ENCODE measurements around the gene PLEKHG3. TPM values are rescaled to one million over a fixed set of nuclear protein-coding genes. Genes with fewer than 3 reads are reported as not detected.
A peak's percentile ranks its signal among the peaks of the same experiment; 100 is the strongest.

The PLEKHG3 gene
- total and polyA plus RNA-seq, 4 experiments from 2014 or later, result 10.8 to 62.6 (median 54.9) TPM

- H3K9me3 Mint-ChIP-seq, result no peaks in the 10 kb centered on the region
- H3K4me1 Mint-ChIP-seq, result peaks cover 24 to 52% (median 38%) of the 10 kb centered on the region in 4 donors
- no peaks in the 10 kb centered on the region for H3K9me3 ChIP-seq (ENCODE audit: control insufficient read depth in 1 of 2, low read length in 2 of 2)
- H3K4me1 ChIP-seq (ENCODE audit: insufficient read depth, low read length), result peaks cover 65% of the 10 kb centered on the region
- H3K27ac Mint-ChIP-seq, result peak overlapping the region; percentile 66 to 88 (median 85)
- no peak overlapping the region for H3K4me3 ChIP-seq (ENCODE audit: low read length in 2 of 2)
- no peaks in the 10 kb centered on the region for H3K27me3 Mint-ChIP-seq
- H3K36me3 ChIP-seq (ENCODE audit: insufficient read depth, low read length), result peaks cover 45% of the 10 kb centered on the region
- CTCF ChIA-PET (ENCODE audit: partially characterized antibody), result interaction anchor here (1.0 to 1.5 kb wide), 8 partner anchors 11 to 64 kb away, joined by 3 to 7 read pairs (median 4); no protein-coding TSS in a partner anchor
- H3K36me3 Mint-ChIP-seq, result peaks cover 41 to 64% of the 10 kb centered on the region in 2 donors
- POLR2A ChIA-PET (ENCODE audit: partially characterized antibody), result interaction anchor here (0.7 to 3.2 kb wide), 9 partner anchors 11 to 37 kb away, joined by 3 to 34 read pairs (median 5); no protein-coding TSS in a partner anchor
- H3K27me3 ChIP-seq (ENCODE audit: insufficient read depth, low read length), result no peaks in the 10 kb centered on the region
- intact Hi-C loops (cut with micrococcal nuclease), result no loop called here
- no peak overlapping the region for H3K27ac ChIP-seq (ENCODE audit: low read depth, low read length)
- no peak for DNase-seq
- peak overlapping the region in 5 of 8 donors; percentile 2 to 67 (median 50) for H3K4me3 Mint-ChIP-seq
Measured at GRCh38 chr14:64734990-64735389, 30.8 kb downstream of the PLEKHG3 start.

- CTCF ChIA-PET (ENCODE audit: partially characterized antibody), result interaction anchor here (1.1 to 1.5 kb wide), 2 partner anchors 24 to 29 kb away, joined by 3 read pairs; no protein-coding TSS in a partner anchor
Measured at GRCh38 chr14:64736271-64737169, 32.3 kb downstream of the PLEKHG3 start.

GRCh38 chr14:64737391-64738280 is 33.4 kb downstream of the PLEKHG3 start:
- no peak overlapping the region for H3K4me3 Mint-ChIP-seq
- peak overlapping the region in 1 of 7 donors; percentile 22 for H3K27ac Mint-ChIP-seq
- intact Hi-C loops (cut with micrococcal nuclease), result no loop called here
- CTCF ChIA-PET (ENCODE audit: partially characterized antibody), result no interaction called here
- POLR2A ChIA-PET (ENCODE audit: partially characterized antibody), result interaction anchor here (1.1 kb wide), 1 partner anchor 31 kb away, joined by 3 read pairs; no protein-coding TSS in a partner anchor
- H3K4me1 Mint-ChIP-seq, result peaks cover 16 to 41% (median 30%) of the 10 kb centered on the region in 4 donors
- peak in 1 of 5 donors; percentile 31 for DNase-seq
- no peaks in the 10 kb centered on the region for H3K27me3 Mint-ChIP-seq
- Histone ChIP-seq H3K9me3 (ENCODE audit: control insufficient read depth in 1 of 2, low read length in 2 of 2) (no peaks in the 10 kb centered on the region), H3K27ac (ENCODE audit: low read depth, low read length) (no peak overlapping the region), H3K4me3 (ENCODE audit: low read length in 2 of 2) (no peak overlapping the region), H3K27me3 (ENCODE audit: insufficient read depth, low read length) (no peaks in the 10 kb centered on the region), H3K4me1 (ENCODE audit: insufficient read depth, low read length) (peaks cover 44% of the 10 kb centered on the region), H3K36me3 (ENCODE audit: insufficient read depth, low read length) (peaks cover 40% of the 10 kb centered on the region)
- no peaks in the 10 kb centered on the region for H3K9me3 Mint-ChIP-seq
- H3K36me3 Mint-ChIP-seq, result peaks cover 44 to 67% of the 10 kb centered on the region in 2 donors

More at GRCh38 chr14:64736271-64737169, 32.3 kb downstream of the PLEKHG3 start:
- DNase-seq, result no peak
- no peak overlapping the region for H3K4me3 ChIP-seq (ENCODE audit: low read length in 2 of 2)
- no peaks in the 10 kb centered on the region for H3K9me3 Mint-ChIP-seq
- H3K27ac Mint-ChIP-seq, result peak overlapping the region in 5 of 7 donors; percentile 22 to 87 (median 66)
- no peak overlapping the region for H3K4me3 Mint-ChIP-seq
- no peaks in the 10 kb centered on the region for H3K27me3 ChIP-seq (ENCODE audit: insufficient read depth, low read length)
- H3K27me3 Mint-ChIP-seq, result no peaks in the 10 kb centered on the region
- H3K4me1 ChIP-seq (ENCODE audit: insufficient read depth, low read length), result peaks cover 54% of the 10 kb centered on the region
- intact Hi-C loops (cut with micrococcal nuclease), result no loop called here
- POLR2A ChIA-PET (ENCODE audit: partially characterized antibody), result interaction anchor here (0.9 to 3.2 kb wide), 4 partner anchors 10 to 232 kb away, joined by 3 to 34 read pairs (median 6); partner anchors contain the start of gene ZBTB1
- peaks cover 40 to 65% of the 10 kb centered on the region in 2 donors for H3K36me3 Mint-ChIP-seq
- peak overlapping the region; percentile 7 for H3K27ac ChIP-seq (ENCODE audit: low read depth, low read length)
- peaks cover 15 to 43% (median 28%) of the 10 kb centered on the region in 4 donors for H3K4me1 Mint-ChIP-seq
- H3K36me3 ChIP-seq (ENCODE audit: insufficient read depth, low read length), result peaks cover 49% of the 10 kb centered on the region
- no peaks in the 10 kb centered on the region for H3K9me3 ChIP-seq (ENCODE audit: control insufficient read depth in 1 of 2, low read length in 2 of 2)

GRCh38 chr14:64738281-64738804 is 34.1 kb downstream of the PLEKHG3 start:
- DNase-seq, result no peak
- no peak overlapping the region for H3K4me3 Mint-ChIP-seq
- peaks cover 46 to 66% of the 10 kb centered on the region in 2 donors for H3K36me3 Mint-ChIP-seq
- H3K4me1 ChIP-seq (ENCODE audit: insufficient read depth, low read length), result peaks cover 39% of the 10 kb centered on the region
- H3K9me3 Mint-ChIP-seq, result no peaks in the 10 kb centered on the region
- CTCF ChIA-PET (ENCODE audit: partially characterized antibody), result no interaction called here
- POLR2A ChIA-PET (ENCODE audit: partially characterized antibody), result interaction anchor here (1.0 to 1.1 kb wide), 2 partner anchors 32 to 35 kb away, joined by 3 read pairs; partner anchors contain the start of gene PLEKHG3
- peaks cover 16 to 38% (median 29%) of the 10 kb centered on the region in 4 donors for H3K4me1 Mint-ChIP-seq
- peak overlapping the region in 1 of 7 donors; percentile 57 for H3K27ac Mint-ChIP-seq
- H3K27me3 Mint-ChIP-seq, result no peaks in the 10 kb centered on the region
- no peaks in the 10 kb centered on the region for H3K9me3 ChIP-seq (ENCODE audit: control insufficient read depth in 1 of 2, low read length in 2 of 2)
- intact Hi-C loops (cut with micrococcal nuclease), result no loop called here
- H3K4me3 ChIP-seq (ENCODE audit: low read length in 2 of 2), result no peak overlapping the region
- H3K27ac ChIP-seq (ENCODE audit: low read depth, low read length), result no peak overlapping the region
- H3K27me3 ChIP-seq (ENCODE audit: insufficient read depth, low read length), result no peaks in the 10 kb centered on the region
- H3K36me3 ChIP-seq (ENCODE audit: insufficient read depth, low read length), result peaks cover 37% of the 10 kb centered on the region

- no peaks in the 10 kb centered on the region for H3K27me3 ChIP-seq (ENCODE audit: insufficient read depth, low read length)
- POLR2A ChIA-PET (ENCODE audit: partially characterized antibody), result interaction anchor here (1.0 to 1.3 kb wide), 5 partner anchors 10 to 33 kb away, joined by 3 to 4 read pairs (median 3); no protein-coding TSS in a partner anchor
Measured at GRCh38 chr14:64741200-64741599, 37.0 kb downstream of the PLEKHG3 start.

GRCh38 chr14:64741961-64742360 is 37.7 kb downstream of the PLEKHG3 start:
- peaks cover 53 to 72% of the 10 kb centered on the region in 2 donors for H3K36me3 Mint-ChIP-seq
- peaks cover 0 to 5% (median 0%) of the 10 kb centered on the region in 8 donors for H3K9me3 Mint-ChIP-seq
- CTCF ChIA-PET (ENCODE audit: partially characterized antibody), result interaction anchor here (1.0 to 1.4 kb wide), 5 partner anchors 8 to 71 kb away, joined by 3 to 5 read pairs (median 3); partner anchors contain the start of gene PLEKHG3
- peaks cover 22 to 41% (median 32%) of the 10 kb centered on the region in 4 donors for H3K4me1 Mint-ChIP-seq
- Histone ChIP-seq H3K27ac (ENCODE audit: low read depth, low read length) (no peak overlapping the region), H3K36me3 (ENCODE audit: insufficient read depth, low read length) (peaks cover 32% of the 10 kb centered on the region), H3K27me3 (ENCODE audit: insufficient read depth, low read length) (no peaks in the 10 kb centered on the region), H3K4me3 (ENCODE audit: low read length in 2 of 2) (no peak overlapping the region), H3K9me3 (ENCODE audit: control insufficient read depth in 1 of 2, low read length in 2 of 2) (no peaks in the 10 kb centered on the region), H3K4me1 (ENCODE audit: insufficient read depth, low read length) (peaks cover 25% of the 10 kb centered on the region)
- no peaks in the 10 kb centered on the region for H3K27me3 Mint-ChIP-seq
- no peak for DNase-seq
- intact Hi-C loops (cut with micrococcal nuclease), result no loop called here
- no peak overlapping the region for H3K4me3 Mint-ChIP-seq
- H3K27ac Mint-ChIP-seq, result peak overlapping the region in 2 of 7 donors; percentile 29 to 48
- POLR2A ChIA-PET (ENCODE audit: partially characterized antibody), result interaction anchor here (0.6 to 1.8 kb wide), 7 partner anchors 10 to 232 kb away, joined by 3 to 5 read pairs (median 3); no protein-coding TSS in a partner anchor

More at GRCh38 chr14:64741200-64741599, 37.0 kb downstream of the PLEKHG3 start:
- Histone ChIP-seq H3K4me1 (ENCODE audit: insufficient read depth, low read length) (peaks cover 25% of the 10 kb centered on the region), H3K36me3 (ENCODE audit: insufficient read depth, low read length) (peaks cover 35% of the 10 kb centered on the region), H3K9me3 (ENCODE audit: control insufficient read depth in 1 of 2, low read length in 2 of 2) (no peaks in the 10 kb centered on the region), H3K27ac (ENCODE audit: low read depth, low read length) (no peak overlapping the region), H3K4me3 (ENCODE audit: low read length in 2 of 2) (no peak overlapping the region)
- peak overlapping the region in 1 of 8 donors; percentile 46 for H3K4me3 Mint-ChIP-seq
- no peaks in the 10 kb centered on the region for H3K27me3 Mint-ChIP-seq
- H3K4me1 Mint-ChIP-seq, result peaks cover 17 to 35% (median 25%) of the 10 kb centered on the region in 4 donors
- no peak for DNase-seq
- intact Hi-C loops (cut with micrococcal nuclease), result no loop called here
- peaks cover 0 to 5% (median 0%) of the 10 kb centered on the region in 8 donors for H3K9me3 Mint-ChIP-seq
- peaks cover 53 to 68% of the 10 kb centered on the region in 2 donors for H3K36me3 Mint-ChIP-seq
- CTCF ChIA-PET (ENCODE audit: partially characterized antibody), result interaction anchor here (1.0 to 1.3 kb wide), 2 partner anchors 9 to 71 kb away, joined by 3 read pairs; no protein-coding TSS in a partner anchor
- H3K27ac Mint-ChIP-seq, result peak overlapping the region in 3 of 7 donors; percentile 41 to 78 (median 78)

All from CD4-positive, alpha-beta memory T cell (primary cell).